Measurements from ENCODE around the gene MT1HL1.
"Not testable (repeated sequence)": the region's sequence is repeated elsewhere in the genome, so short reads cannot be mapped to it uniquely, and the experiment has no call there.

The MT1HL1 gene

DNA sequence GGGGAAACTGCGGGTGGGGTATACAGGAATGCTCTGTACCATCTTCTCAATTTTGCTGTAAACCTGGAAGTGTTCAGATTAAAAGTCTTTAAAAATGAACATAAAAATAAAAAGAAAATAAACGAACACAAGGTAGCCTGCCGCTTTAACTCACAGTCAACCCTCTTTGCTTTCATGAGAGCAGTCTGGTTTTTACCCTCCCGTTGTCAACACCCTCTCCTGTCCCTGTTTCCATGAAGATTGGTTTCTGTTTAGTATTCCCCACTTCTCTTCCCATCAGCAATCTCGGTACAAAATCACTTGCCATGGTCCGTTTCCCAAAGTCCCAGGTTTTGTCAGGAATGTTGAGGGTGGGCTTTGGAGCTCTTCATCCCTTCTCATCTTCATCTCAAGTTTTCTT is 28.8 kb downstream of the MT1HL1 start:
- DNase-seq (ENCODE audit: low spot score) = no peak

DNA sequence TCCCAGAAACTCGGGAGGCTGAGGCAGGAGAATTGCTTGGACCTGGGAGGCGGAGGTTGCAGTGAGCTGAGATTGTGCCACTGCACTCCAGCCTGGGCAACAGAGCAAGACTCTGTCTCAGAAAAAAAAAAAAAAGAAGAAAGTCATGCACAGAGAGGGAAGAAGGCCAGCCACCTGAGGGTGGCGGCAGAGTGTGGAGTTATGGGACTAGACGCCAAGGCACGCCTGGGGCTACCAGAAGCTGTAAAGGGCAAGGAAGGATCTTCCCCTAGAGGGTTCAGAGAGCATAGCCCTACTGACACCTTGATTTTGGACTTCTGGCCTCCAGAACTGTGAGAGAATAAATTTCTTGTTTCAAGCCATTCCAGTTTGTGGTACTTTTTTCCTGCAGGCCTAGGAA is 30.2 kb downstream of the MT1HL1 start:
- DNase-seq (ENCODE audit: low spot score) = not testable (repeated sequence)

DNA sequence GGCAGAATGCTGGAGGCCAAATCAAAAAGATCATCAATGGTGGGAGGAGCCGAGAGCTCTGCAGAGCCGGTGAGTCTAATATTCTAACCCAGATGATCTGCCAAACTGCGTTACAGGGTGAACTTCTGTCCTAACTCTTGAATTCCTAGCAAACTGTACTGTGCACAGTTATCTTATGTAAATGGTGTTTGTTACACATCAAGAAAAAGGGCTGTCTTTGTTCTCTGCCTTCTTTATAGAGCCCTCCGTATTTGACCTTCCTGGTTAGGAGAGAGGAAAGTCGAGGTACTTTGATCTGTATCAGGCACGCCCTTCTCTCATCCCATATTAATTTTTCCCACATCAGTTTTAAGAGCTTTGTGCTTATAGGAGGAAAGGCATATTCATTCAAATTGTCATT is 37.6 kb downstream of the MT1HL1 start:
- no peak for DNase-seq (ENCODE audit: low spot score)

DNA sequence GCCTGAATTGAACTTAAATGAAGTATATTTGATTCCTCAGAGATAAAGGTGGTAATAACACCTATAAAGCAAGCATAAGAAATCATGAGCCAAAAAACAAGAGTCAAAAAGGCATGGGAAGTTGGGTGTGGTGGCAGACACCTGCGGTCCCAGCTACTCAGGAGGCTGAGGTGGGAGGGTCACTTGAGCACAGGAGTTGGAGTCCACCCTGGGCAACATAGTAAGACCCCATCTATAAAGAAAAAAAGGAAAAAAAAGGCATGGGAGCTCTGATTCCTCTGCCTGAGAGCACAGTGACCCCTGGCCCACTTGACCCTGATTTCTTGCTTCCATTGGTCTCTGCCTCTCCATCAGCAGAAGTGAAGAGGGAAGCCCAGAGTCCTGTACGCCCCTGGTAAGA is 40.3 kb downstream of the MT1HL1 start:
- DNase-seq (ENCODE audit: low spot score) = no peak

DNA sequence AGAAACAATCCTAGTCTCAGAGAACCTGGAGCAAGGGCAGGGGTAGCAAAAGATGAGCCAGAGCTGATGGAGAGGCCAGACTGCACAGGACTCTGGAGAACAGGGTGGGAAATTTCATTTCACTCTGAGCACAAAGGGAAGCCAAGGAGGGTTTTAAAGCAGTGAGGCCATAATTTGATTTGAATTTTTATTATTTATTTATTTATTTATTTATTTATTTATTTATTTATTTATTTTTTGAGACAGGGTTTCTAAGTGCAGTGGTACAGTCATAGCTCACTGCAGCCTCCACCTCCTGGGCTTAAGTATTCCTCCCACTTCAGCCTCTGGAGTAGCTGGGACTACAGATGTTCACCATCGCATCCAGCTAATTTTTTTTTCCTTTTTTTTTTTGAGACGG is 45.1 kb downstream of the MT1HL1 start:
- DNase-seq (ENCODE audit: low spot score) = no peak

DNA sequence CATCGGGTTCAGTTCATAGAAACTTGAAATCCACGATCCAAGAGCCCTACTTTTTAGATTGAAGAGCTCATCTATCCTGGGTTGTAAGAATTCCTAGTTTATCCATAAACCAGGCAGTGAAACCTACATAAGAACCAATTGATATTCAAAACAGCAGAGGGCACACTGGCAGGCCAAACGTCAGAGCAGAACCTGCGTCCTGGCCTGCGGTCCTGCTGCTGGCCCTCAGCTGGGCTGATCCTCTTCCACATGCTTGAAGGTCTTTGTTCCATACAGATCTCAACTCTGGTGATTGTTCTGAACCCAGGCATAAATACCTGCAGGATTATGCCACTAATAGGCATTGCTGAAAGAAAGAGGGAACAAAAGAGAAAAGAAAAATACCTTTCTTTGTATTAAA is 47.0 kb downstream of the MT1HL1 start:
- no peak for DNase-seq (ENCODE audit: low spot score)

All from cerebellar cortex (tissue), 1 donor.